ENCODE data around the gene GFI1. TPM values are rescaled to one million over a fixed set of nuclear protein-coding genes. Genes with fewer than 3 reads are reported as not detected.
"Not testable (repeated sequence)": the region's sequence is repeated elsewhere in the genome, so short reads cannot be mapped to it uniquely, and the experiment has no call there.

Gene GFI1
- total and polyA plus RNA-seq, 2 experiments from 2014 or later, result 0.21 TPM; not detected in 1

- H3K4me1 ChIP-seq (ENCODE audit: insufficient read depth), result no peaks in the 10 kb centered on the region
- no peaks in the 10 kb centered on the region for H4K20me1 ChIP-seq (replicated peaks; ENCODE audit: insufficient read depth)
- no peak for ATAC-seq
- no peaks in the 10 kb centered on the region for H3K79me2 ChIP-seq (replicated peaks; ENCODE audit: insufficient read depth)
- no peaks in the 10 kb centered on the region for H3K9me2 ChIP-seq (ENCODE audit: insufficient read depth)
- DNase-seq (ENCODE audit: low spot score), result no peak
- Mint-ChIP-seq H3K27ac (no peak overlapping the region), H3K4me3 (no peak overlapping the region), H3K36me3 (ENCODE audit: low read depth) (no peaks in the 10 kb centered on the region), H3K9me3 (no peaks in the 10 kb centered on the region), H3K4me1 (no peaks in the 10 kb centered on the region), H3K27me3 (ENCODE audit: insufficient read depth, low read depth, poor library complexity) (peaks cover 2% of the 10 kb centered on the region)
- no peak overlapping the region for H2AFZ ChIP-seq
- no peak for TF ChIP-seq POLR2AphosphoS5 (IDR thresholded peaks at IDR 0.05; ENCODE audit: low read depth)
- TF ChIP-seq, protein P1, sequence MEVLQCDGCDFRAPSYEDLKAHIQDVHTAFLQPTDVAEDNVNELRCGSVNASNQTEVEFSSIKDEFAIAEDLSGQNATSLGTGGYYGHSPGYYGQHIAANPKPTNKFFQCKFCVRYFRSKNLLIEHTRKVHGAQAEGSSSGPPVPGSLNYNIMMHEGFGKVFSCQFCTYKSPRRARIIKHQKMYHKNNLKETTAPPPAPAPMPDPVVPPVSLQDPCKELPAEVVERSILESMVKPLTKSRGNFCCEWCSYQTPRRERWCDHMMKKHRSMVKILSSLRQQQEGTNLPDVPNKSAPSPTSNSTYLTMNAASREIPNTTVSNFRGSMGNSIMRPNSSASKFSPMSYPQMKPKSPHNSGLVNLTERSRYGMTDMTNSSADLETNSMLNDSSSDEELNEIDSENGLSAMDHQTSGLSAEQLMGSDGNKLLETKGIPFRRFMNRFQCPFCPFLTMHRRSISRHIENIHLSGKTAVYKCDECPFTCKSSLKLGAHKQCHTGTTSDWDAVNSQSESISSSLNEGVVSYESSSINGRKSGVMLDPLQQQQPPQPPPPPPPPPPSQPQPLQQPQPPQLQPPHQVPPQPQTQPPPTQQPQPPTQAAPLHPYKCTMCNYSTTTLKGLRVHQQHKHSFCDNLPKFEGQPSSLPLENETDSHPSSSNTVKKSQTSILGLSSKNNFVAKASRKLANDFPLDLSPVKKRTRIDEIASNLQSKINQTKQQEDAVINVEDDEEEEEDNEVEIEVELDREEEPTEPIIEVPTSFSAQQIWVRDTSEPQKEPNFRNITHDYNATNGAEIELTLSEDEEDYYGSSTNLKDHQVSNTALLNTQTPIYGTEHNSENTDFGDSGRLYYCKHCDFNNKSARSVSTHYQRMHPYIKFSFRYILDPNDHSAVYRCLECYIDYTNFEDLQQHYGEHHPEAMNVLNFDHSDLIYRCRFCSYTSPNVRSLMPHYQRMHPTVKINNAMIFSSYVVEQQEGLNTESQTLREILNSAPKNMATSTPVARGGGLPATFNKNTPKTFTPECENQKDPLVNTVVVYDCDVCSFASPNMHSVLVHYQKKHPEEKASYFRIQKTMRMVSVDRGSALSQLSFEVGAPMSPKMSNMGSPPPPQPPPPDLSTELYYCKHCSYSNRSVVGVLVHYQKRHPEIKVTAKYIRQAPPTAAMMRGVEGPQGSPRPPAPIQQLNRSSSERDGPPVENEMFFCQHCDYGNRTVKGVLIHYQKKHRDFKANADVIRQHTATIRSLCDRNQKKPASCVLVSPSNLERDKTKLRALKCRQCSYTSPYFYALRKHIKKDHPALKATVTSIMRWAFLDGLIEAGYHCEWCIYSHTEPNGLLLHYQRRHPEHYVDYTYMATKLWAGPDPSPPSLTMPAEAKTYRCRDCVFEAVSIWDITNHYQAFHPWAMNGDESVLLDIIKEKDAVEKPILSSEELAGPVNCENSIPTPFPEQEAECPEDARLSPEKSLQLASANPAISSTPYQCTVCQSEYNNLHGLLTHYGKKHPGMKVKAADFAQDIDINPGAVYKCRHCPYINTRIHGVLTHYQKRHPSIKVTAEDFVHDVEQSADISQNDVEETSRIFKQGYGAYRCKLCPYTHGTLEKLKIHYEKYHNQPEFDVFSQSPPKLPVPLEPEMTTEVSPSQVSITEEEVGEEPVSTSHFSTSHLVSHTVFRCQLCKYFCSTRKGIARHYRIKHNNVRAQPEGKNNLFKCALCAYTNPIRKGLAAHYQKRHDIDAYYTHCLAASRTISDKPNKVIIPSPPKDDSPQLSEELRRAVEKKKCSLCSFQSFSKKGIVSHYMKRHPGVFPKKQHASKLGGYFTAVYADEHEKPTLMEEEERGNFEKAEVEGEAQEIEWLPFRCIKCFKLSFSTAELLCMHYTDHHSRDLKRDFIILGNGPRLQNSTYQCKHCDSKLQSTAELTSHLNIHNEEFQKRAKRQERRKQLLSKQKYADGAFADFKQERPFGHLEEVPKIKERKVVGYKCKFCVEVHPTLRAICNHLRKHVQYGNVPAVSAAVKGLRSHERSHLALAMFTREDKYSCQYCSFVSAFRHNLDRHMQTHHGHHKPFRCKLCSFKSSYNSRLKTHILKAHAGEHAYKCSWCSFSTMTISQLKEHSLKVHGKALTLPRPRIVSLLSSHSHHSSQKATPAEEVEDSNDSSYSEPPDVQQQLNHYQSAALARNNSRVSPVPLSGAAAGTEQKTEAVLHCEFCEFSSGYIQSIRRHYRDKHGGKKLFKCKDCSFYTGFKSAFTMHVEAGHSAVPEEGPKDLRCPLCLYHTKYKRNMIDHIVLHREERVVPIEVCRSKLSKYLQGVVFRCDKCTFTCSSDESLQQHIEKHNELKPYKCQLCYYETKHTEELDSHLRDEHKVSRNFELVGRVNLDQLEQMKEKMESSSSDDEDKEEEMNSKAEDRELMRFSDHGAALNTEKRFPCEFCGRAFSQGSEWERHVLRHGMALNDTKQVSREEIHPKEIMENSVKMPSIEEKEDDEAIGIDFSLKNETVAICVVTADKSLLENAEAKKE (CRISPR knock-in tag; IDR thresholded peaks at IDR 0.05), result no peak
- no peak for TF ChIP-seq CREB1 (CRISPR knock-in tag; IDR thresholded peaks at IDR 0.05; ENCODE audit: low read depth)
- no peak for TF ChIP-seq STAT1 (IDR thresholded peaks at IDR 0.05; ENCODE audit: unreplicated experiment)
- TF ChIP-seq EZH2phosphoT487 (IDR thresholded peaks at IDR 0.05; ENCODE audit: unreplicated experiment), result no peak
- no peak for TF ChIP-seq ZNF114 (CRISPR knock-in tag; IDR thresholded peaks at IDR 0.05)
- TF ChIP-seq, protein P2, sequence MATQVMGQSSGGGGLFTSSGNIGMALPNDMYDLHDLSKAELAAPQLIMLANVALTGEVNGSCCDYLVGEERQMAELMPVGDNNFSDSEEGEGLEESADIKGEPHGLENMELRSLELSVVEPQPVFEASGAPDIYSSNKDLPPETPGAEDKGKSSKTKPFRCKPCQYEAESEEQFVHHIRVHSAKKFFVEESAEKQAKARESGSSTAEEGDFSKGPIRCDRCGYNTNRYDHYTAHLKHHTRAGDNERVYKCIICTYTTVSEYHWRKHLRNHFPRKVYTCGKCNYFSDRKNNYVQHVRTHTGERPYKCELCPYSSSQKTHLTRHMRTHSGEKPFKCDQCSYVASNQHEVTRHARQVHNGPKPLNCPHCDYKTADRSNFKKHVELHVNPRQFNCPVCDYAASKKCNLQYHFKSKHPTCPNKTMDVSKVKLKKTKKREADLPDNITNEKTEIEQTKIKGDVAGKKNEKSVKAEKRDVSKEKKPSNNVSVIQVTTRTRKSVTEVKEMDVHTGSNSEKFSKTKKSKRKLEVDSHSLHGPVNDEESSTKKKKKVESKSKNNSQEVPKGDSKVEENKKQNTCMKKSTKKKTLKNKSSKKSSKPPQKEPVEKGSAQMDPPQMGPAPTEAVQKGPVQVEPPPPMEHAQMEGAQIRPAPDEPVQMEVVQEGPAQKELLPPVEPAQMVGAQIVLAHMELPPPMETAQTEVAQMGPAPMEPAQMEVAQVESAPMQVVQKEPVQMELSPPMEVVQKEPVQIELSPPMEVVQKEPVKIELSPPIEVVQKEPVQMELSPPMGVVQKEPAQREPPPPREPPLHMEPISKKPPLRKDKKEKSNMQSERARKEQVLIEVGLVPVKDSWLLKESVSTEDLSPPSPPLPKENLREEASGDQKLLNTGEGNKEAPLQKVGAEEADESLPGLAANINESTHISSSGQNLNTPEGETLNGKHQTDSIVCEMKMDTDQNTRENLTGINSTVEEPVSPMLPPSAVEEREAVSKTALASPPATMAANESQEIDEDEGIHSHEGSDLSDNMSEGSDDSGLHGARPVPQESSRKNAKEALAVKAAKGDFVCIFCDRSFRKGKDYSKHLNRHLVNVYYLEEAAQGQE (IDR thresholded peaks at IDR 0.05; ENCODE audit: unreplicated experiment), result no peak
- H3K27ac ChIP-seq (ENCODE audit: low read depth), result no peak overlapping the region
- H3K4me2 ChIP-seq, result no peak overlapping the region
- no peaks in the 10 kb centered on the region for H3K36me3 ChIP-seq (ENCODE audit: insufficient read depth)
- no peaks in the 10 kb centered on the region for H3K27me3 ChIP-seq (ENCODE audit: insufficient read depth)
- no peak overlapping the region for H3K4me3 ChIP-seq
- H3F3A ChIP-seq (replicated peaks; ENCODE audit: low read depth), result no peaks in the 10 kb centered on the region
Observed at GRCh38 chr1:92527670-92528069, 40.9 kb upstream of the GFI1 start.

GRCh38 chr1:92524944-92525590 is 38.3 kb upstream of the GFI1 start:
- not testable (repeated sequence) for H2AFZ ChIP-seq; H3K4me2 ChIP-seq; H3K27me3 Mint-ChIP-seq (ENCODE audit: insufficient read depth, low read depth, poor library complexity); H3K27me3 ChIP-seq (ENCODE audit: insufficient read depth); H3K4me3 Mint-ChIP-seq; H3K27ac Mint-ChIP-seq; H4K20me1 ChIP-seq (replicated peaks; ENCODE audit: insufficient read depth); H3K9me2 ChIP-seq (ENCODE audit: insufficient read depth); H3K79me2 ChIP-seq (replicated peaks; ENCODE audit: insufficient read depth); H3K4me3 ChIP-seq; DNase-seq (ENCODE audit: low spot score); H3K4me1 Mint-ChIP-seq; ATAC-seq; H3K27ac ChIP-seq (ENCODE audit: low read depth); H3F3A ChIP-seq (replicated peaks; ENCODE audit: low read depth); H3K4me1 ChIP-seq (ENCODE audit: insufficient read depth); H3K36me3 Mint-ChIP-seq (ENCODE audit: low read depth); H3K9me3 Mint-ChIP-seq; H3K36me3 ChIP-seq (ENCODE audit: insufficient read depth)
